Loucy (cell line): Measurements from ENCODE around the gene PARD3B.

Source experiments
- CTCF ChIP-seq: fragments of 200-600 bp; sonication (generic); conservative IDR thresholded peaks from 2 replicates; pipeline ENCODE4 v1.5.1; 2014; ENCODE audit warnings: mild to moderate bottlenecking, antibody characterized with exemption, low read length
- EZH2phosphoT487 ChIP-seq: fragments of 200-600 bp; IDR thresholded peaks from 2 replicates; pipeline ENCODE4 v1.6.1; 2018; ENCODE audit warnings: antibody characterized with exemption, mild to moderate bottlenecking, moderate library complexity, borderline replicate concordance

- TF ChIP-seq CTCF, result no peak
- TF ChIP-seq EZH2phosphoT487, result no peak
Measured at GRCh38 chr2:205161156-205161839, 616.0 kb downstream of the PARD3B start.
